Neural crest cell (in vitro differentiated cells): Measurements from ENCODE around the gene P4HA2. TPM values are rescaled to one million over a fixed set of nuclear protein-coding genes. Genes with fewer than 3 reads are reported as not detected.

Experiments used
- DNase-seq: peaks from one replicate; pipeline ENCODE4 v3.0.0; 2021; ENCODE audit warnings: low read depth, mixed read lengths, low spot score
- H3K27ac Mint-ChIP-seq: one replicate; pipeline ENCODE4 v1.8.0; 2021; ENCODE audit warnings: mild to moderate bottlenecking, mixed read lengths; ENCODE audit not compliant: unreplicated experiment
- H3K27me3 Mint-ChIP-seq: 2 replicates; pipeline ENCODE4 v1.8.0; 2021; ENCODE audit warnings: low read depth, mild to moderate bottlenecking, mixed read lengths
- H3K36me3 Mint-ChIP-seq: 2 replicates; pipeline ENCODE4 v1.8.0; 2021; ENCODE audit warnings: low read depth, mild to moderate bottlenecking, mixed read lengths
- H3K4me1 Mint-ChIP-seq: 2 replicates; pipeline ENCODE4 v1.8.0; 2021; ENCODE audit warnings: mixed read lengths
- H3K4me3 Mint-ChIP-seq: one replicate; pipeline ENCODE4 v1.8.0; 2021; ENCODE audit warnings: mild to moderate bottlenecking, mixed read lengths
- H3K9me3 Mint-ChIP-seq: 2 replicates; pipeline ENCODE4 v1.8.0; 2021; ENCODE audit warnings: mixed read lengths
- total RNA-seq: library from RNA; stranded (reverse); gene quantifications from 2 replicates; pipeline ENCODE4 v1.2.1, GENCODE V29; 2021
- TF ChIP-seq, protein P1 (sequence below): fragments of 200-600 bp; sonication (generic); conservative IDR thresholded peaks from 2 replicates; pipeline ENCODE4 v1.5.0; 2021; ENCODE audit warnings: antibody characterized with exemption, mild to moderate bottlenecking

P4HA2 gene
- total RNA-seq, 1 donor from 2014 or later: 10.8 TPM

GRCh38 chr5:132272311-132273210, 44.9 kb upstream of the P4HA2 start:
- TF ChIP-seq, protein P1, sequence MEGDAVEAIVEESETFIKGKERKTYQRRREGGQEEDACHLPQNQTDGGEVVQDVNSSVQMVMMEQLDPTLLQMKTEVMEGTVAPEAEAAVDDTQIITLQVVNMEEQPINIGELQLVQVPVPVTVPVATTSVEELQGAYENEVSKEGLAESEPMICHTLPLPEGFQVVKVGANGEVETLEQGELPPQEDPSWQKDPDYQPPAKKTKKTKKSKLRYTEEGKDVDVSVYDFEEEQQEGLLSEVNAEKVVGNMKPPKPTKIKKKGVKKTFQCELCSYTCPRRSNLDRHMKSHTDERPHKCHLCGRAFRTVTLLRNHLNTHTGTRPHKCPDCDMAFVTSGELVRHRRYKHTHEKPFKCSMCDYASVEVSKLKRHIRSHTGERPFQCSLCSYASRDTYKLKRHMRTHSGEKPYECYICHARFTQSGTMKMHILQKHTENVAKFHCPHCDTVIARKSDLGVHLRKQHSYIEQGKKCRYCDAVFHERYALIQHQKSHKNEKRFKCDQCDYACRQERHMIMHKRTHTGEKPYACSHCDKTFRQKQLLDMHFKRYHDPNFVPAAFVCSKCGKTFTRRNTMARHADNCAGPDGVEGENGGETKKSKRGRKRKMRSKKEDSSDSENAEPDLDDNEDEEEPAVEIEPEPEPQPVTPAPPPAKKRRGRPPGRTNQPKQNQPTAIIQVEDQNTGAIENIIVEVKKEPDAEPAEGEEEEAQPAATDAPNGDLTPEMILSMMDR: peak; percentile 84
- peak; percentile 88 for DNase-seq
- Mint-ChIP-seq H3K27ac (peak overlapping the region; percentile 54), H3K4me1 (peaks cover 50% of the 10 kb centered on the region), H3K9me3 (no peaks in the 10 kb centered on the region), H3K4me3 (peak overlapping the region; percentile 29), H3K36me3 (peaks cover 5% of the 10 kb centered on the region), H3K27me3 (no peaks in the 10 kb centered on the region)

DNA sequence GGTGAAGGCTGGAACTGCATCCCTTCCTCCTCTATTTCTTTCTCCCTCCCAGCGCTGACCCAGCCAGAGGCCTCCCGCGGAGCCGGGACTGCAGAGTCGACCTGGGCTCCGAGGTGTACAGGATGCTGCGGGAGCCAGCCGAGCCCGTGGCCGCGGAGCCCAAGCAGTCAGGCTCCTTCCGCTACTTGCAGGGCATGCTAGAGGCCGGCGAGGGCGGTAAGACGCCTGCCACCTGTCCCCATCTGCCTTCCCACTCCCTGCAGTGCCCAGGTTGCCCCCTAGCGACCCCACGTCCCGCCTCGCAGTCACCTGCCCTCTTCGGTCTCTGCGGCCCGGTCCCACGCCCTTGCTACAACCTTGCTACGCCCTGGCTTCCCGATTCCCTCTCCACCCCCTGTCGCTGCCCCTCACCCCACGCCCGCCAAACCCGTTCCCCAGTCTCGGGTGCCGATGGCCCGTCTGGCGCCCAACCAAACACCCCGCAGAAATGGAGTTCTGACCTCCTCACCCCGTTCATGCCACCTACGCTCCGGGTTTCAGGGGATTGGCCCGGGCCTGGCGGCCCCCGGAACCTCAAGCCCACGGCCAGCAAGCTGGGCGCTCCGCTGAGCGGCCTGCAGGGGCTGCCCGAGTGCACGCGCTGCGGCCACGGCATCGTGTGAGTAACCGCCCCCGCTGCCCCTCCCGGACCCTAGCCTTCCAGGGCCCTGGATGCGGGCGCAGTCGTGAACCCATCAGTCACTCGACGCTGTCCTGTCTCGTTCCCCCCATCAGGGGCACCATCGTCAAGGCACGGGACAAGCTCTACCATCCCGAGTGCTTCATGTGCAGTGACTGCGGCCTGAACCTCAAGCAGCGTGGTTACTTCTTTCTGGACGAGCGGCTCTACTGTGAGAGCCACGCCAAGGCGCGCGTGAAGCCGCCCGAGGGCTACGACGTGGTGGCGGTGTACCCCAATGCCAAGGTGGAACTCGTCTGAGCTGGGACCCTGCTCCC, 43.9 kb upstream of the P4HA2 start:
- H3K9me3 Mint-ChIP-seq: no peaks in the 10 kb centered on the region
- H3K27me3 Mint-ChIP-seq: no peaks in the 10 kb centered on the region
- peaks cover 9% of the 10 kb centered on the region for H3K36me3 Mint-ChIP-seq
- TF ChIP-seq, protein P1: no peak
- no peak overlapping the region for H3K4me3 Mint-ChIP-seq
- H3K27ac Mint-ChIP-seq: peak overlapping the region; percentile 57
- H3K4me1 Mint-ChIP-seq: peaks cover 50% of the 10 kb centered on the region
- no peak for DNase-seq

GRCh38 chr5:132270706-132271105, 43.1 kb upstream of the P4HA2 start:
- no peaks in the 10 kb centered on the region for H3K9me3 Mint-ChIP-seq
- H3K4me3 Mint-ChIP-seq: no peak overlapping the region
- H3K36me3 Mint-ChIP-seq: peaks cover 12% of the 10 kb centered on the region
- H3K27me3 Mint-ChIP-seq: no peaks in the 10 kb centered on the region
- peaks cover 53% of the 10 kb centered on the region for H3K4me1 Mint-ChIP-seq
- no peak for DNase-seq
- TF ChIP-seq, protein P1: no peak
- peak overlapping the region; percentile 57 for H3K27ac Mint-ChIP-seq

- Mint-ChIP-seq H3K36me3 (peaks cover 12% of the 10 kb centered on the region), H3K27ac (no peak overlapping the region), H3K9me3 (no peaks in the 10 kb centered on the region), H3K4me3 (no peak overlapping the region), H3K27me3 (no peaks in the 10 kb centered on the region), H3K4me1 (peaks cover 55% of the 10 kb centered on the region)
- TF ChIP-seq, protein P1: no peak
- no peak for DNase-seq
Observed at GRCh38 chr5:132270335-132270665, 42.6 kb upstream of the P4HA2 start.

DNA sequence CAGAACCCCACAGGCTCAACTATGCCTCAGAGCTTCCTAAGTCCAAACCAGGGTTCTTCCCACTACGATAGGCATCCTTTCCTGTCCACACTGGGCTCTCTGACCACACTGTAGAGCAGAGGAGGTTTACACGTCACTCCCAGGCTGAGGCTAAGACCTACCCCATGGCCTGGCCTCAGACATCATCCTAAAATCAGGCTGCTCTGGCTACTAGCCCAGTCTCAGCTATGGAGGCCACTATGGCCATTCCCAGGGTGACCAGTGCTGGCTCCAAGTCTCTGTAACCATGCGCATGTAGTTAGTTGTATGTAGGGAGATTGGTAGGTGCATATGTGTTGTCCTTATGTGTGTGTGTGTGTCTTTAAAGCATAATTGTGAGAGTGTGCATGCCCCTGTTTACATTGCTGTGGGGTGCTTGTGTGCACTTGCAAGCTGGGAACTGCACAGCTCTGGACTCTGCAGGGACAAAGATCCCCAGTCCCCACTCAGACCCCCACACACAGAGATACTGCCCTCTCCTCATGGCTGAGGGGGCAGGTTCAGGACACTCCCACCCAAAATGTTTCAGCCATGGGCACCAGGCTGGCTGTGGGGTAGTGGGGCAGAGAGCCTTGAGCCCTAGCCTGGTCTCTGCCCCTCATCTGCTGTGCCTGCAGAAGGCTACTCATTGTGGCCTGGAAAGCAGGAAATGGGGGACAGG, 42.1 kb upstream of the P4HA2 start:
- Mint-ChIP-seq H3K36me3 (peaks cover 12% of the 10 kb centered on the region), H3K27me3 (no peaks in the 10 kb centered on the region), H3K9me3 (no peaks in the 10 kb centered on the region), H3K4me1 (peaks cover 59% of the 10 kb centered on the region), H3K4me3 (no peak overlapping the region), H3K27ac (no peak overlapping the region)
- no peak for DNase-seq
- TF ChIP-seq, protein P1: no peak
